HCT116 (cell line): Measurements from ENCODE around the gene GJB5. TPM values are rescaled to one million over a fixed set of nuclear protein-coding genes. Genes with fewer than 3 reads are reported as not detected.

ENCODE experiments used
- ATAC-seq: fragments of 200-7000 bp; cut with Tn5 transposase; 2 replicates; pipeline ENCODE4 v1.9.1; 2020; ENCODE audit warnings: mild to moderate bottlenecking, moderate library complexity
- BruUV-seq: library from RNA; stranded (reverse); fragments of 400-500 nt; replicated peaks from 2 replicates; lab custom pipeline; 2021; lab: Mats Ljungman, UMichigan
- CTCF ChIA-PET: fragments of 300-600 bp; sonication (Branson Sonifier 250); formaldehyde crosslinking; loops from one replicate; lab custom pipeline; 2021; ENCODE audit warnings: antibody characterized with exemption; lab: Charles Lee
- POLR2A ChIA-PET: fragments of 300-600, 350-600 bp; sonication (Branson Sonifier 250); formaldehyde crosslinking; loops from one replicate; lab custom pipeline; 2021; ENCODE audit warnings: antibody characterized with exemption; lab: Charles Lee
- RAD21 ChIA-PET, 2 experiments: fragments of 300-600 bp; sonication (Branson Sonifier 250); formaldehyde crosslinking; loops; one replicate each; lab custom pipeline; 2023; ENCODE audit warnings: low total read pairs in 2 of 2; ENCODE audit not compliant: uncharacterized antibody in 2 of 2, unreplicated experiment in 2 of 2, low non-redundant PET in 1 of 2; lab: Charles Lee
- DNase-seq: peaks from one replicate; pipeline ENCODE4 v3.0.0-alpha.2; 2010; ENCODE audit warnings: low read depth, low spot score
- H2AFZ ChIP-seq: fragments of 200-600 bp; shearing (Covaris generic), sonication (generic); 2 replicates; pipeline ENCODE4 v1.6.1; 2017; ENCODE audit warnings: low read depth, mixed run types, mixed read lengths, antibody characterized with exemption, low read length; ENCODE audit not compliant: poor library complexity, severe bottlenecking
- H3K27ac ChIP-seq: 2 replicates; pipeline ENCODE4 v1.5.1; 2012; ENCODE audit warnings: low read depth, low read length
- H3K27me3 ChIP-seq: fragments of 200-600 bp; sonication (generic); 2 replicates; pipeline ENCODE4 v1.6.1; 2016; ENCODE audit warnings: mixed run types, low read length, mixed read lengths; ENCODE audit not compliant: insufficient read depth
- H3K36me3 ChIP-seq, 2 experiments: fragments of 200-500 bp in 1 of 2; fragments of 200-600 bp in 1 of 2; sonication (Bioruptor generic) in 1 of 2; sonication (generic) in 1 of 2; 2 replicates each; pipeline versions ENCODE4 v1.5.1 to v1.6.1; 2014 to 2016; ENCODE audit warnings: low read length in 2 of 2, inconsistent platforms in 1 of 2, mixed read lengths in 1 of 2, mixed run types in 1 of 2; ENCODE audit not compliant: insufficient read depth in 2 of 2, control insufficient read depth in 1 of 2
- H3K4me1 ChIP-seq, 2 experiments: fragments of 200-600 bp in 1 of 2; sonication (generic) in 1 of 2; 2 replicates each; pipeline versions ENCODE4 v1.5.1 to v1.6.1; 2012 to 2017; ENCODE audit warnings: low read length in 2 of 2, inconsistent platforms in 1 of 2, mild to moderate bottlenecking in 1 of 2, mixed read lengths in 1 of 2, mixed run types in 1 of 2, moderate library complexity in 1 of 2; ENCODE audit not compliant: insufficient read depth in 2 of 2, control insufficient read depth in 1 of 2
- H3K4me2 ChIP-seq: fragments of 200-600 bp; sonication (generic); 2 replicates; pipeline ENCODE4 v1.6.1; 2017; ENCODE audit warnings: mixed run types, low read length, mixed read lengths
- H3K4me3 ChIP-seq, 2 experiments: fragments of 200-600 bp in 1 of 2; sonication (generic) in 1 of 2; replicated peaks in 1 of 2; 2 replicates each; pipeline ENCODE4 v1.5.1; 2011 to 2016; ENCODE audit warnings: low read length in 2 of 2, control low read depth in 1 of 2, low read depth in 1 of 2, mild to moderate bottlenecking in 1 of 2, mixed read lengths in 1 of 2, mixed run types in 1 of 2
- H3K79me2 ChIP-seq: fragments of 200-600 bp; sonication (generic); 2 replicates; pipeline ENCODE4 v1.6.1; 2017; ENCODE audit warnings: mild to moderate bottlenecking, mixed run types, low read length, moderate library complexity, mixed read lengths; ENCODE audit not compliant: insufficient read depth
- H3K9ac ChIP-seq: fragments of 200-600 bp; sonication (generic); 2 replicates; pipeline ENCODE4 v1.6.1; 2016; ENCODE audit warnings: low read length, mixed read lengths
- H3K9me2 ChIP-seq: fragments of 200-600 bp; sonication (generic), shearing (Covaris generic); 2 replicates; pipeline ENCODE4 v1.6.1; 2017; ENCODE audit warnings: mixed run types, mild to moderate bottlenecking, moderate library complexity; ENCODE audit not compliant: insufficient read depth
- H3K9me3 ChIP-seq, 2 experiments: fragments of 200-500 bp in 1 of 2; fragments of 200-600 bp in 1 of 2; sonication (Bioruptor generic) in 1 of 2; sonication (generic) in 1 of 2; 2 replicates each; pipeline ENCODE4 v1.6.1; 2014 to 2017; ENCODE audit warnings: low read length in 2 of 2, mixed read lengths in 2 of 2, inconsistent platforms in 1 of 2, low read depth in 1 of 2, mild to moderate bottlenecking in 1 of 2, mixed run types in 1 of 2, moderate library complexity in 1 of 2; ENCODE audit not compliant: control insufficient read depth in 1 of 2, insufficient read depth in 1 of 2
- H4K20me1 ChIP-seq: fragments of 200-600 bp; sonication (generic), shearing (Covaris generic); 2 replicates; pipeline ENCODE4 v1.6.1; 2017; ENCODE audit warnings: mixed run types, mild to moderate bottlenecking, moderate library complexity; ENCODE audit not compliant: insufficient read depth
- ATF3 ChIP-seq: IDR thresholded peaks from 2 replicates; pipeline ENCODE4 v1.6.1; 2012
- CTCF ChIP-seq, 3 experiments: fragments of 200-600 bp in 1 of 3; sonication (generic) in 1 of 3; IDR thresholded peaks in 2 of 3; conservative IDR thresholded peaks in 1 of 3; 2 replicates each; pipeline ENCODE4 v1.5.1; 2012 to 2017; ENCODE audit warnings: low read depth in 2 of 3, low read length in 2 of 3, antibody characterized with exemption in 1 of 3, borderline replicate concordance in 1 of 3, control low read depth in 1 of 3, mild to moderate bottlenecking in 1 of 3, mixed read lengths in 1 of 3, mixed run types in 1 of 3, moderate library complexity in 1 of 3; ENCODE audit not compliant: insufficient read depth in 1 of 3
- EGR1 ChIP-seq: IDR thresholded peaks from 2 replicates; pipeline ENCODE4 v1.6.1; 2012; ENCODE audit warnings: low read depth
- FOSL1 ChIP-seq: IDR thresholded peaks from 2 replicates; pipeline ENCODE4 v1.6.1; 2012; ENCODE audit warnings: low read depth
- MAX ChIP-seq: IDR thresholded peaks from 2 replicates; pipeline ENCODE4 v1.6.1; 2012
- SIN3A ChIP-seq: IDR thresholded peaks from 2 replicates; pipeline ENCODE4 v1.6.1; 2012; ENCODE audit warnings: low read depth
- SP1 ChIP-seq: IDR thresholded peaks from 2 replicates; pipeline ENCODE4 v1.6.1; 2012; ENCODE audit warnings: low read depth
- TCF7L2 ChIP-seq: IDR thresholded peaks from 2 replicates; pipeline ENCODE4 v1.7.0; 2011; ENCODE audit warnings: borderline replicate concordance, inconsistent platforms; ENCODE audit not compliant: insufficient read depth, insufficient read length; ENCODE audit errors: extremely low read depth
- YY1 ChIP-seq: IDR thresholded peaks from 2 replicates; pipeline ENCODE4 v1.6.1; 2011; ENCODE audit warnings: low read length, low read depth, moderate library complexity, mild to moderate bottlenecking; ENCODE audit not compliant: insufficient replicate concordance; ENCODE audit errors: extremely low read depth
- ZFX ChIP-seq: fragments of 450-650 bp; IDR thresholded peaks from 2 replicates; pipeline ENCODE4 v1.6.1; 2017
- intact Hi-C: fragments of 100-400 bp; cut with micrococcal nuclease; formaldehyde crosslinking; loops from 2 replicates; pipeline ENCODE4 v1.10.0; 2022
- total RNA-seq: library from RNA; stranded (reverse); gene quantifications from one replicate; pipeline ENCODE4 v1.2.1, GENCODE V29; 2021; ENCODE audit not compliant: unreplicated experiment

Gene GJB5
- total RNA-seq, 1 experiment from 2014 or later, result 4.6 TPM

GRCh38 chr1:34749992-34750391, 4.9 kb upstream of the GJB5 start (continued):
- no peak for TF ChIP-seq CTCF (IDR thresholded peaks at IDR 0.05 in 2 of 3, conservative IDR thresholded peaks at IDR 0.05 in 1 of 3; ENCODE audit: borderline replicate concordance in 1 of 3, insufficient read depth in 1 of 3, low read depth in 2 of 3, low read length in 2 of 3)
- TF ChIP-seq TCF7L2, result no peak
- no peak for TF ChIP-seq EGR1
- TF ChIP-seq MAX, result no peak
- TF ChIP-seq YY1, result no peak
- no peak for TF ChIP-seq ZFX
- TF ChIP-seq, all 23 proteins: peak for 0

GRCh38 chr1:34750610-34751009, 4.2 kb upstream of the GJB5 start:
- H3K4me2 ChIP-seq, result no peak overlapping the region
- POLR2A ChIA-PET, result no interaction called here
- H3K36me3 ChIP-seq, result no peaks in the 10 kb centered on the region
- no peak overlapping the region for H2AFZ ChIP-seq
- H3K27me3 ChIP-seq, result no peaks in the 10 kb centered on the region
- H3K4me1 ChIP-seq, result peaks cover 9 to 27% of the 10 kb centered on the region in 2 experiments
- RAD21 ChIA-PET, result no interaction called here
- H3K9me3 ChIP-seq, result no peaks in the 10 kb centered on the region
- ATAC-seq (no peak), DNase-seq (no peak)
- H3K9me2 ChIP-seq, result no peaks in the 10 kb centered on the region
- no TSS peak for BruUV-seq
- no peak overlapping the region for H3K9ac ChIP-seq
- CTCF ChIA-PET, result interaction anchor here (1.3 kb wide), 1 partner anchor 8 kb away, joined by 7 read pairs; no protein-coding TSS in a partner anchor
- no peak overlapping the region for H3K4me3 ChIP-seq
- no peaks in the 10 kb centered on the region for H3K79me2 ChIP-seq
- H3K27ac ChIP-seq, result no peak overlapping the region
- TF ChIP-seq ATF3 (no peak), SP1 (no peak), CTCF (IDR thresholded peaks at IDR 0.05 in 2 of 3, conservative IDR thresholded peaks at IDR 0.05 in 1 of 3; ENCODE audit: borderline replicate concordance in 1 of 3, insufficient read depth in 1 of 3, low read depth in 2 of 3, low read length in 2 of 3) (no peak), ZFX (no peak), FOSL1 (no peak), MAX (no peak), SIN3A (no peak)
- TF ChIP-seq, all 23 proteins: peak for 0
- no peaks in the 10 kb centered on the region for H4K20me1 ChIP-seq
- intact Hi-C loops, result no loop called here
